SK-N-SH (cell line): Measurements from ENCODE around the gene MAGEB4. TPM values are rescaled to one million over a fixed set of nuclear protein-coding genes. Genes with fewer than 3 reads are reported as not detected.

Experiments
- CTCF ChIA-PET: fragments of 300-600, 350-600 bp; formaldehyde crosslinking; extraction: SDS; loops from one replicate; lab custom pipeline; 2021; lab: Yijun Ruan, JAX
- POLR2A ChIA-PET: fragments of 350-600 bp; sonication (Branson Sonifier 250); formaldehyde crosslinking; extraction: SDS; loops from one replicate; lab custom pipeline; 2020; ENCODE audit warnings: antibody characterized with exemption, inconsistent platforms; lab: Yijun Ruan, JAX
- DNase-seq: peaks from one replicate; pipeline ENCODE4 v3.0.0; 2012
- H2AFZ ChIP-seq: fragments of 200-600 bp; sonication (generic); 2 replicates; pipeline ENCODE4 v1.8.1; 2016; ENCODE audit warnings: antibody characterized with exemption, mild to moderate bottlenecking, low read depth
- H3F3A ChIP-seq: fragments of 200-600 bp; sonication (generic); replicated peaks from 2 replicates; pipeline ENCODE3; 2016; ENCODE audit warnings: antibody characterized with exemption, mild to moderate bottlenecking; ENCODE audit not compliant: insufficient read depth
- H3K27ac ChIP-seq, 2 experiments: fragments of 200-500 bp in 1 of 2; fragments of 200-600 bp in 1 of 2; sonication (Bioruptor generic) in 1 of 2; sonication (generic), shearing (Covaris generic) in 1 of 2; 2 replicates each; pipeline versions ENCODE4 v1.5.1 to v1.6.1; 2014 to 2016; ENCODE audit warnings: low read depth in 2 of 2, inconsistent platforms in 1 of 2, low read length in 1 of 2, mild to moderate bottlenecking in 1 of 2, mixed read lengths in 1 of 2
- H3K27me3 ChIP-seq: fragments of 200-600 bp; sonication (generic), shearing (Covaris generic); 2 replicates; pipeline ENCODE4 v1.6.1; 2016; ENCODE audit warnings: mixed run types; ENCODE audit not compliant: insufficient read depth
- H3K36me3 ChIP-seq, 2 experiments: fragments of 200-500 bp in 1 of 2; fragments of 200-600 bp in 1 of 2; sonication (Bioruptor generic) in 1 of 2; sonication (generic) in 1 of 2; replicated peaks in 1 of 2; 2 replicates each; pipeline versions ENCODE3 to v1.5.1; 2014 to 2016; ENCODE audit warnings: low read length in 1 of 2, mild to moderate bottlenecking in 1 of 2; ENCODE audit not compliant: insufficient read depth in 2 of 2, control insufficient read depth in 1 of 2
- H3K4me1 ChIP-seq, 2 experiments: fragments of 200-500 bp in 1 of 2; fragments of 200-600 bp in 1 of 2; sonication (Bioruptor generic) in 1 of 2; sonication (generic), shearing (Covaris generic) in 1 of 2; 2 replicates each; pipeline versions ENCODE4 v1.5.1 to v1.6.1; 2014 to 2016; ENCODE audit warnings: low read depth in 1 of 2, low read length in 1 of 2, mixed run types in 1 of 2; ENCODE audit not compliant: insufficient read depth in 2 of 2, control insufficient read depth in 1 of 2
- H3K4me2 ChIP-seq: fragments of 200-600 bp; sonication (generic), shearing (Covaris generic); 2 replicates; pipeline ENCODE4 v1.6.1; 2017; ENCODE audit warnings: mixed run types
- H3K4me3 ChIP-seq, 2 experiments: fragments of 200-500 bp in 1 of 2; fragments of 200-600 bp in 1 of 2; sonication (Bioruptor generic) in 1 of 2; sonication (generic), shearing (Covaris generic) in 1 of 2; 2 replicates each; pipeline versions ENCODE4 v1.5.1 to v1.8.1; 2014 to 2016; ENCODE audit warnings: low read depth in 2 of 2, inconsistent platforms in 1 of 2, low read length in 1 of 2, mild to moderate bottlenecking in 1 of 2, mixed read lengths in 1 of 2, moderate library complexity in 1 of 2
- H3K79me2 ChIP-seq: fragments of 200-600 bp; sonication (generic); 2 replicates; pipeline ENCODE4 v1.8.1; 2017; ENCODE audit warnings: mild to moderate bottlenecking; ENCODE audit not compliant: insufficient read depth
- H3K9ac ChIP-seq: fragments of 200-600 bp; sonication (generic); 2 replicates; pipeline ENCODE4 v1.6.1; 2017; ENCODE audit warnings: mixed run types
- H3K9me2 ChIP-seq: fragments of 200-600 bp; sonication (generic); 2 replicates; pipeline ENCODE4 v1.6.1; 2017; ENCODE audit warnings: mixed run types
- H3K9me3 ChIP-seq: fragments of 200-600 bp; sonication (generic); 2 replicates; pipeline ENCODE4 v1.6.1; 2017; ENCODE audit warnings: mixed run types, mild to moderate bottlenecking, moderate library complexity
- H4K20me1 ChIP-seq: fragments of 200-600 bp; sonication (generic); 2 replicates; pipeline ENCODE4 v1.6.1; 2017; ENCODE audit warnings: mild to moderate bottlenecking, mixed run types; ENCODE audit not compliant: insufficient read depth
- CHD2 ChIP-seq: fragments of 150-350 bp; IDR thresholded peaks from 2 replicates; pipeline ENCODE4 v1.6.1; 2018; ENCODE audit warnings: low read length; ENCODE audit not compliant: partially characterized antibody
- ELF1 ChIP-seq: IDR thresholded peaks from 2 replicates; pipeline ENCODE4 v1.4.0; 2012
- EP300 ChIP-seq, 2 experiments: IDR thresholded peaks; 2 replicates each; pipeline versions ENCODE4 v1.4.0 to v1.6.1; 2012; ENCODE audit warnings: borderline replicate concordance in 1 of 2, low read depth in 1 of 2, low read length in 1 of 2
- EZH2phosphoT487 ChIP-seq: fragments of 200-600 bp; sonication (generic); IDR thresholded peaks from 2 replicates; pipeline ENCODE4 v1.6.1; 2017; ENCODE audit warnings: low read depth, mixed run types, mild to moderate bottlenecking, antibody characterized with exemption, moderate library complexity, borderline replicate concordance
- FOSL2 ChIP-seq: IDR thresholded peaks from 2 replicates; pipeline ENCODE4 v1.4.0; 2012; ENCODE audit warnings: low read depth, mild to moderate bottlenecking, moderate library complexity, borderline replicate concordance
- FOXJ3 ChIP-seq: sonication (generic); formaldehyde crosslinking; IDR thresholded peaks from 2 replicates; pipeline ENCODE4 v1.5.1; 2020; ENCODE audit warnings: mild to moderate bottlenecking, missing genetic modification reagents
- FOXM1 ChIP-seq: IDR thresholded peaks from 2 replicates; pipeline ENCODE4 v1.4.0; 2012; ENCODE audit warnings: low read depth, mild to moderate bottlenecking
- GABPA ChIP-seq: IDR thresholded peaks from 2 replicates; pipeline ENCODE4 v1.4.0; 2012; ENCODE audit warnings: low read depth, mild to moderate bottlenecking
- GATA2 ChIP-seq: sonication (generic); formaldehyde crosslinking; IDR thresholded peaks from 2 replicates; pipeline ENCODE4 v1.5.0; 2020; ENCODE audit warnings: mild to moderate bottlenecking, missing genetic modification reagents
- MEF2A ChIP-seq: IDR thresholded peaks from 2 replicates; pipeline ENCODE4 v1.4.0; 2012; ENCODE audit warnings: low read depth, borderline replicate concordance
- MXI1 ChIP-seq: IDR thresholded peaks from 2 replicates; pipeline ENCODE4 v1.6.1; 2012; ENCODE audit warnings: mild to moderate bottlenecking, low read depth, low read length, improper control_type of control experiment
- NFIC ChIP-seq: IDR thresholded peaks from 2 replicates; pipeline ENCODE4 v1.4.0; 2012; ENCODE audit warnings: borderline replicate concordance
- PBX3 ChIP-seq: IDR thresholded peaks from 2 replicates; pipeline ENCODE4; 2012
- RCOR1 ChIP-seq: fragments of 150-350 bp; IDR thresholded peaks from 2 replicates; pipeline ENCODE4 v1.6.1; 2017; ENCODE audit warnings: antibody characterized with exemption, low read length
- REST ChIP-seq: IDR thresholded peaks from 2 replicates; pipeline ENCODE4 v1.6.1; 2012; ENCODE audit warnings: mild to moderate bottlenecking, low read depth, low read length, moderate library complexity
- RFX5 ChIP-seq: IDR thresholded peaks from 2 replicates; pipeline ENCODE4 v1.6.1; 2012; ENCODE audit warnings: mild to moderate bottlenecking, improper control_type of control experiment, low read length
- SMC3 ChIP-seq: IDR thresholded peaks from 2 replicates; pipeline ENCODE4 v1.6.1; 2012; ENCODE audit warnings: low read depth, low read length, improper control_type of control experiment
- TCF12 ChIP-seq: IDR thresholded peaks from 2 replicates; pipeline ENCODE4 v1.4.0; 2012
- TEAD4 ChIP-seq: IDR thresholded peaks from 2 replicates; pipeline ENCODE4 v1.4.0; 2012; ENCODE audit warnings: mild to moderate bottlenecking, borderline replicate concordance; ENCODE audit not compliant: insufficient read depth
- USF1 ChIP-seq: IDR thresholded peaks from 2 replicates; pipeline ENCODE4 v1.4.0; 2012; ENCODE audit warnings: low read depth, borderline replicate concordance
- USF2 ChIP-seq: fragments of 150-350 bp; IDR thresholded peaks from 2 replicates; pipeline ENCODE4 v1.6.1; 2017; ENCODE audit warnings: antibody characterized with exemption, low read length, low read depth, borderline replicate concordance
- WGBS: methylation state at CpG from one replicate; pipeline ENCODE4 v1.1.6; 2017; ENCODE audit warnings: low lambda C conversion rate; 5-methylcytosine and 5-hydroxymethylcytosine counted together
- polyA plus RNA-seq, 3 experiments: library from polyadenylated mRNA; depleted of rRNA; stranded (reverse); fragments of >200 nt; gene quantifications; 2 replicates each; pipeline ENCODE4 v1.2.3, GENCODE V29; 2012

The MAGEB4 gene
- polyA plus RNA-seq, 1 of the 3 experiments (the other 2 are of a cell fraction), result not detected

- no peaks in the 10 kb centered on the region for H3K9me3 ChIP-seq
- H3K4me3 ChIP-seq, result no peak overlapping the region
- no peaks in the 10 kb centered on the region for H3K27me3 ChIP-seq
- peaks cover 0 to 9% of the 10 kb centered on the region in 2 experiments; a peak in 2 of 4 replicates for H3K4me1 ChIP-seq
- H3K79me2 ChIP-seq, result no peaks in the 10 kb centered on the region
- TF ChIP-seq CHD2, result no peak
- ChIA-PET POLR2A (no interaction called here), CTCF (no interaction called here)
- peak overlapping the region; percentile 35; the same call in 1 of the 2 replicates for H3K4me2 ChIP-seq
- no peak for DNase-seq
- peak overlapping the region in 1 of 2 experiments; percentile 97; a peak in 2 of 4 replicates for H3K27ac ChIP-seq
- no peaks in the 10 kb centered on the region for H4K20me1 ChIP-seq
- H3K9me2 ChIP-seq, result no peaks in the 10 kb centered on the region
- H3K9ac ChIP-seq, result no peak overlapping the region
- peaks cover 14% of the 10 kb centered on the region for H3F3A ChIP-seq
- no peaks in the 10 kb centered on the region for H3K36me3 ChIP-seq
- peak overlapping the region; percentile 1; the same call in 1 of the 2 replicates for H2AFZ ChIP-seq
These were observed 40.7 kb downstream of the MAGEB4 start for GRCh38 chrX:30282527-30282926.

GRCh38 chrX:30283456-30284200, 41.8 kb downstream of the MAGEB4 start:
- Histone ChIP-seq H3K36me3 (no peaks in the 10 kb centered on the region), H3F3A (peaks cover 14% of the 10 kb centered on the region), H3K4me3 (no peak overlapping the region), H4K20me1 (no peaks in the 10 kb centered on the region), H3K79me2 (no peaks in the 10 kb centered on the region), H3K4me1 (peaks cover 0 to 9% of the 10 kb centered on the region in 2 experiments; a peak in 2 of 4 replicates), H3K9ac (peak overlapping the region; percentile 38; the same call in 1 of the 2 replicates), H2AFZ (peak overlapping the region; percentile 49; the same call in 1 of the 2 replicates), H3K4me2 (peak overlapping the region; percentile 35), H3K27me3 (no peaks in the 10 kb centered on the region), H3K9me3 (no peaks in the 10 kb centered on the region), H3K9me2 (no peaks in the 10 kb centered on the region), H3K27ac (peak overlapping the region; percentile 34 to 97; a peak in 3 of 4 replicates)
- ChIA-PET POLR2A (no interaction called here), CTCF (no interaction called here)
- 19% methylated on average over 3 of the region's 3 CpGs for WGBS
- DNase-seq, result no peak
- TF ChIP-seq FOSL2 (peak; percentile 100), CHD2 (no peak), FOXJ3 (no peak), RCOR1 (no peak), USF2 (no peak), TEAD4 (peak; percentile 32; the same call in 1 of the 2 replicates), MXI1 (no peak), SMC3 (no peak), TCF12 (peak; percentile 92), NFIC (peak; percentile 63), GABPA (no peak), PBX3 (peak; percentile 84), GATA2 (CRISPR knock-in tag) (no peak), MEF2A (no peak), EZH2phosphoT487 (no peak), ELF1 (no peak; the same call in 1 of the 2 replicates), USF1 (0 out of 2 replicates have a peak, but pooled peaks have one; percentile 4), REST (no peak), EP300 (IDR thresholded peaks at IDR 0.05; ENCODE audit: borderline replicate concordance in 1 of 2, low read depth in 1 of 2, low read length in 1 of 2) (peak in 1 of 2 experiments; percentile 86; a peak in 2 of 4 replicates), FOXM1 (peak; percentile 73; the same call in 1 of the 2 replicates), RFX5 (no peak)
